T-helper 1 cell treated with Interleukin-12 subunit alpha and Interleukin-12 subunit beta and Interleukin-4 antibody, amounts not matched to agents 30 ng/mL and 1 ng/mL, for 36 hours (primary cell): ENCODE results near the gene DYNLT2B. TPM values are rescaled to one million over a fixed set of nuclear protein-coding genes. Genes with fewer than 3 reads are reported as not detected.
"Not testable (repeated sequence)": the region's sequence is repeated elsewhere in the genome, so short reads cannot be mapped to it uniquely, and the experiment has no call there.

Source experiments
- intact Hi-C: fragments of 100-400 bp; cut with micrococcal nuclease; formaldehyde crosslinking; loops from one replicate; pipeline ENCODE4 v1.15.1; 2024
- total RNA-seq: library from RNA; stranded (reverse); gene quantifications from 2 replicates; pipeline ENCODE4 v1.2.3, GENCODE V29; 2022

DYNLT2B gene
- total RNA-seq, 1 donor from 2014 or later, result 17.2 TPM

DNA sequence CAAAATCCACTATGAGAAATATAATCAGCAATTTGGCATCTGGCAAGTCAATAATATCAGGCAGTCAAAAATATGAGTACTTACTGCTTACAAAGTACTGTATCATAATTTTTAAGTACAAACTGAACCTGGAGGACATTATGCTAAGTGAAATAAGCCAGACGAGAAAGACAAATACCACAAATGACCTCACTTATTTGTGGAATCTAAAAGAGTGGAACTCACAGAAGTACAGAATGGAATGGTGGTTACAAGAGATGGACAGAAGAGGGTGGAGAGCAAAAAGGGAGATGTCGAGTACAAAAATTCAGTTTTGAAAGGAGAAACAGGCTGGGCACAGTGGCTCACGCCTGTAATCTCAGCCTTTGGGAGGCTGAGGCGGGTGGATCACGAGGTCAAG lies 42.9 kb downstream of the DYNLT2B start:
- intact Hi-C loops, result loop anchor here (1.0 to 10.0 kb wide), 5 partner anchors 56 to 1020 kb away; partner anchors contain the start of genes CEP19, DLG1, FBXO45 and PIGX

DNA sequence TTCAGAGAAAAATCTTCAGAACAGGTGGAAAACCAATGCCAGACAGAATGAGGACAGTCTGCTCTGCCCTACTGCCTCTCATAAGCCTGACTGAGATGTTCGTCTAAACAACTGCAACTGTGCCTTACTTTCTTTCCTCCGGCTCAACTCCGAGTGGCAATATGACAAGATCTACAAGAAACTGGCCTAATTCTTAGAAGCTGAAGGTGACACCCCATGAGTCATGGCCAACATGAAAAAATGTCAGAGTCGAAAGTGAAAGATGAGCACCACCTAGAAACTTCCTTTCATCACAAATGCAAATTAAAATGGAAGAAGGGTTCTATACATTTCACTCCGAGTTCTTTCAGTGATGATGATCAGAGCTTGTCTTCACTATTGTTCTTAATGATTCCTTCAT lies 43.5 kb downstream of the DYNLT2B start:
- intact Hi-C loops, result loop anchor here (1.0 to 10.0 kb wide), 9 partner anchors 13 to 1020 kb away; partner anchors contain the start of genes CEP19, DLG1, DYNLT2B and PCYT1A

DNA sequence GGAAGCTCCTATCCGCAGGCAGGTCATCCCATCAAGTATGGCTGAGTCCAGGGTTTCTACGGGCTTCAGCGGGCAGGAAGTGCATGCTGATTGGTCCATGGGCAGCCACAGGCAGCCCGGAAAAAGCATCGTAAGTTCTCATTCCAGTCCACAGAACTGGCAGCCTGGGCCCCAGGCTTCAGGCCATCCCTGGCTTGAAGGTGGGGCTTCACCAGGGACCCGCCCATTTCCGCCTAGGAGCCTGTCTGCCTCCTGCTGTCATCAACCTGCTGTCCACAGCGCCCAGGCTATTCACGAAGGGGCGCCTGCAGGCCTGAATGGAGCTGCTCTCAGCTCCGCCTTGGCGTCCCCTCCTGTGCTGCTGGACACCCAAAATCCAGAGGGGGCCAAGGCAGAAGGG lies 44.4 kb downstream of the DYNLT2B start:
- intact Hi-C loops, result loop anchor here (1.0 to 10.0 kb wide), 9 partner anchors 14 to 1021 kb away; partner anchors contain the start of genes CEP19, DLG1, DYNLT2B and PCYT1A

DNA sequence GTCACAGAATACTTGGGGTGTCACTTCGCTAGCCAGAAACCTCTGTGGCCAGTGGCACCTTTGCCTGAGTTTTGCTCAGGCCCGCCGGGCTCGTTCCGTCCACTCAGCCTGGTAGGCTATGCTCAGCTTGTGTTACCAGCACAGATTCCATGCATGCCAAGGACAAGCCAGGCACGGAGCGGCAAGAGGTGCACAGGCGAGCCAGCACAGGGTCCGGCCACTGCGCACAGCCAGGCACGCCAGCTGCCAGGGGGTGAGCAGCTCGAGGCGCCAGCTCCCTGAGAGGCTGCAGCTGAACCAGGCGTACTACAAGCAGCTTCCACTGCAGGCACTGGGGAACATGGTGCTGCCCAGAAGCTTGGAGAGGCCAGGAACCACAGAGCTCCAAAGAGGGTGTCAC lies 45.2 kb downstream of the DYNLT2B start:
- intact Hi-C loops, result loop anchor here (10.0 kb wide), 1 partner anchor 1022 kb away; the partner anchor contains the start of gene DLG1

DNA sequence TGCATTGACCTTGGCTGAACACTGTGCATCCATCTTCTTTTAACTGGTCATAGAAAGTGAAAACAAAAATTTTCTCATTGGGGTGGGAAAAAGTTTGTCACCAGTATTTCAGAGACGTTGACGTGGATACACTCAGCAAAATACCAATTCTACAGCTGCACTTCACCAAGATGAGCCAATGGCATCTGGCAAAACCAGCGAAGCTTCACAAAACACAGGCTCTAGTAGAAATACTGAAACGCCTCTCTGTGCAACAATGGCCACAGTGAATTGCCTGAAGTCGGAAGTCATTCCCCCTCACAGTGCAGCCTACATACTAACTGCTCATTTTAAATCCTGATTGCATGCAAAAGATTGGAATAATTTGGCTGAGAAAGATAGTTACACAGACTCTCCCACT lies 47.5 kb downstream of the DYNLT2B start:
- intact Hi-C loops, result loop anchor here (10.0 kb wide), 1 partner anchor 1024 kb away; the partner anchor contains the start of gene DLG1

DNA sequence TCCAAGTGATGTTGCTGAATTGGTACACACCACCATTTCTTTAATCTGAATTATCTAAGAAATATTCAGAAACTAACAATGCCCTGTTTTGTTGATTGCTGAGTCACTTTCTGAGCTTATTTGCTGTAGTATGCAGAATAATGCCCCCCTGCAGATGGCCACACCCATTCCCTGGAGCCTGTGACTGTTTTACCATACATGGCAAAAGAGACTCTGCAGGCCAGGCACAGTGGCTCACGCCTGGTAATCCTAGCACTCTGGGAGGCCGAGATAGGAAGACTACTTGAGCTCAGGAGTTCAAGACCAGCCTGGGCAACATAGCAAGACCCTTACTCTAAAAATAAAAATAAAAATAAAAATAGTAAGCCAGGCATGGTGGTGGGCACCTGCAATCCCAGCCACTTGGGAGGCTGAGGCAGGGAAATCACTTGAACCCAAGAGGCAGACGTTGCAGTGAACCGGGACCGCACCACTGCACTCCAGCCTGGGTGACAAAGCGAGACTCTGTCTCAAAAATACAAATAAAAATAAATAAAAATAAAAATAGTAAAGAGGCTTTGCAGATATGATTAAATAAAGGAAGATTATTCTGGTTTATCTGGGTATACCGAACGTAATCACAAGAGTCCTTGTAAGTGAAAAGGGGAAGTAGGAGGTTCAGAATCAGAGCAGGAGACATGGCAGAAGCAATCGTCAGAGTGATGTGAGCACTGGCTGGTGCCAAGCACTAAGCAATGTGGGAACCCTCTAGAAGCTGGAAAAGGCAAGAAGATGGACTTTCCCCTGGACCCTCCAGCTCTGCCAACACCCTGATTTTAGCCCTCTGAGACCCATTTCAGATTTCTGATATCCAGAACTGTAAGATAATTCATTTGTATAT lies 49.5 kb downstream of the DYNLT2B start:
- intact Hi-C loops, result no loop called here

DNA sequence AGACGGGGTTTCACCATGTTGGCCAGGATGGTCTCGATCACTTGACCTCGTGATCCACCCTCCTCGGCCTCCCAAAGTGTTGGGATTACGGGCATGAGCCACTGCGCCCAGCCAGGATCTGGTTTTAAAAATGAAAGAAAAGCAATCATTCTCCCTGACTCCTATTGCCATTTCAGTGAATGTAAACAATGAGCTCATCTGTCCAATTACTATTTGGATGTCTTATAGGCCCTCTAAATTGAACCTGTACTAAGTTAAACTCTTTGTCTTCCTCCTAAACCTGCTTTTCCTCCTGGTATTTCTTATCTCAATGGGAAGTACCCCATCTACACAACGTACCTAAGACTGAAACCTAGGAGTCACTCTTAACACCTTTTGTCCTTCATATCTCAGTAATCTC lies 54.2 kb downstream of the DYNLT2B start:
- intact Hi-C loops, result no loop called here

DNA sequence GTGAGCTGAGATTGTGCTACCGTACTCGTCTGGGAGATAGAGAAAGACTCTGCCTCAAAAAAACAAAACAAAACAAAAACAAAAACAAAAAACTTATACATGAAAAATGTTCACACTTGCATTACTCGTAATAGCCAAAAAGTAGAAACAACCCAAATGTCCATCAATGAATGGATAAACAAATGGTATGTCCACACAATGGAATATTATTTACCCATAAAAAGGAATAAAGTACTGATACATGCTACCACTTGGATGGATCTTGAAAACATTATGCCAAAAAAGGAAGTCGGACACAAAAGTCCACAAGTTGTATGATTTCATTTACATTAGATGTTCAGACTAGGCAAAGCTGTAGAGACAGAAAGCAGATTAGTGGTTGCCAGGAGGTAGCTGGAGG lies 57.3 kb downstream of the DYNLT2B start:
- intact Hi-C loops, result no loop called here

DNA sequence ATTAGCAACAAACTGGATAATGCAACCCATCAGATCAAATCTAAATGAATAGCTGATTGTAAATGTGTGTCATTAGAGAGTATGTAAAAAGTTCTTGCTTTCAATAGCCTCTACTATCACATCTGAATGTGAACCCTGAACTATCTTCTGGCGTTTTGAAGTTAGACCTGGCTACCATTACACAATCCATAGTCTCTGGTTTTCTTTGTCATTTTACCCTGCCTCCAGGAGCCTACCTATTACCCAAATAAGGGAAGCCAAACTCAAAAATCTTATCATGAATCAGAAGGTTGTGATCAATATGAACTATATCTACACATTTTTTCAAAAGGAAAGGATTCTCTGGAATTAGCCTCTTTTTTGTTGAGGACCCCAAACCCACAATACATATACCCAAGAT lies 62.3 kb downstream of the DYNLT2B start:
- intact Hi-C loops, result no loop called here

DNA sequence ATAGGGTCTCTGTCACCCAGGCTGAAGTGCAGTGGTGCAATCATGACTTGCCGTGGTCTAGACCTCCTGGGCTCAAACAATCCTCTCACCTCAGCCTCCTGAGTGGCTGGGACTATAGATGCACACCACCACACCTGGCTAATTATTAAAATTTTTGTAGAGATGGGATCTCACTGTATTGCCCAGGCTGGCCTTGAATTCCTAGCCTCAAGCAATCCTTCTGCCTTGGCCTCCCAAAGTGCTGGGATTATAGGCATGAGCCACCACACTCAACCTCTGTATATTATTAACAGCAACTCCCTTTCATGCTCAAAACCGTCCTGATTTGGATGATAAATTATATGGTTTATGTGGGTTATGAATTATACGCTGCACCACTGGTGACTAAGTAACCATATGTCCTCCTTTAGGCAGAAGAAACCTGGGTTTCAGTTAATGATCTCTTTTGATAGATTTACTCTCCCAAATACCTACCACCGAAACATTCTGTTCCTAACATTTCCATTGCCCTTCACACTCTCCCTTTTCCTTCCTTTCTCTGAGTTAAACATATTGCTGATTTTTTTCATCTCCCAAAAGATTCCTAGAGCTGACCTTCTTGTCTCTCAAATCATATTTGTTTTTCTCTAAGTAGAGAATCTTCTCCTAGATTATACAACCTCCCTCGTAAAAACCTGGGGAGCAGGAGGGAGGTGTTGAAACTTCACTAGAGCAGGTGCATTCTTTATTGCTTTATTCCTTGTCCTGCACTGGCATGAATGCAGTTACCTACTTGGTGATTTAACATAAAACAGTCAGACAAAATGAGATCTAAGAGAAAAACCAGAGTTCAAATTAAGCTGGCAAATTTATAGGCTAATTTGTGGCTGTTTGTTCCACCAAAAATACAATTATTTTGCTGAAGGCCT lies 63.4 kb downstream of the DYNLT2B start:
- intact Hi-C loops, result no loop called here

DNA sequence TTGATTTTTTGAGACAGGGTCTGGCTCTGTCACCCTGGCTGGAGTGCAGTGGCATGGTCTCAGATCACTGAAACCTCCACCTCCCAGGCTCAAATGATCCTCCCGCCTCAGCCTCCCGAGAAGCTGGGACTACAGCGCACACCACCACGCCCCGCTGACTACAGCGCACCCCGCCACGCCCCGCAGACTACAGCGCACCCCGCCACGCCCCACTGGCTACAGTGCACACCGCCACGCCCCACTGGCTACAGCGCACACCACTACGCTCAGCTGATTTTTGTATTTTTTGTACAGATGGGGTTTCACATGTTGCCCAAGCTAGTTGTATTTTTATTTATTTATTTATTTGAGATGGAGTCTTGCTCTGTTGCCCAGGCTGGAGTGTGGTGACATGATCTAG lies 66.1 kb downstream of the DYNLT2B start:
- intact Hi-C loops, result loop anchor here (2.0 kb wide), 1 partner anchor 433 kb away; no protein-coding TSS in a partner anchor

DNA sequence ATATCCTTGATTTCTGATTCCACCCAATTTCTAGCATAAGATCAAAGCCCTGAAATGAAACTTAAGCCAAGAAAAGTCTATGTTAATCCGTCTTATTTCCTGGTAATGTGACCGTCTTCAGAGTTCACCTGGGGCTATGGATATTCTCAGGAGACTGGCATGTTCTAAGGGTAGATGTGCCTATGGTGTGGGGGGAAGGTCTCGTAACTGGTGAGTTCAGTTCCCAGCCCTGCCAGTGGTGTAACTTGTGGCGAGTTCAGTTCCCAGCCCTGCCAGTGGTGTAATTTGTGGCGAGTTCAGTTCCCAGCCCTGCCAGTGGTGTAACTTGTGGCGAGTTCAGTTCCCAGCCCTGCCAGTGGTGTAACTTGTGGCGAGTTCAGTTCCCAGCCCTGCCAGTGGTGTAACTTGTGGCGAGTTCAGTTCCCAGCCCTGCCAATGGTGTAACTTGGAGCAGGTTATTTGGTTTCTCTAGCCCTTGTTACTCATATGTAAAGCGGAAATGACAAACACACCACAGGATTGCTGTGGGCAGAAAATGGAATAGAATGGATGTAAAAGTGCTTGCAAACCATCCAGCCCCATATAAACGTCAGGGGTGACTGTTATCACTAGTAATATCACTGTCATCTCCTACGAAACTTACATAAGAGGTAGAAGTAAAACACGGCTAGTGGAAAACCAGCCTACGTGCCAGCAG lies 71.3 kb downstream of the DYNLT2B start:
- intact Hi-C loops, result no loop called here

DNA sequence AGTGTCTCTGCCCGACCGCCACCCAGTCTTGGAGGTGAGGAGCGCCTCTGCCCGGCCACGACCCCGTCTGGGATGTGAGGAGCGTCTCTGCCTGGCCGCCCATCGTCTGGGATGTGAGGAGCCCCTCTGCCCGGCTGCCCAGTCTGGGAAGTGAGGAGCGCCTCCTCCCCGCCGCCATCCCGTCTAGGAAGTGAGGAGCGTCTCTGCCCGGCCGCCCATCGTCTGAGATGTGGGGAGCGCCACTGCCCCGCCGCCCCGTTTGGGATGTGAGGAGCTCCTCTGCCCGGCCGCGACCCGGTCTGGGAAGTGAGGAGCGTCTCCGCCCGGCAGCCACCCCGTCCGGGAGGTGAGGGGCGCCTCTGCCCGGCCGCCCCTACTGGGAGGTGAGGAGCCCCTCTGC lies 73.9 kb downstream of the DYNLT2B start:
- intact Hi-C loops, result not testable (repeated sequence)

DNA sequence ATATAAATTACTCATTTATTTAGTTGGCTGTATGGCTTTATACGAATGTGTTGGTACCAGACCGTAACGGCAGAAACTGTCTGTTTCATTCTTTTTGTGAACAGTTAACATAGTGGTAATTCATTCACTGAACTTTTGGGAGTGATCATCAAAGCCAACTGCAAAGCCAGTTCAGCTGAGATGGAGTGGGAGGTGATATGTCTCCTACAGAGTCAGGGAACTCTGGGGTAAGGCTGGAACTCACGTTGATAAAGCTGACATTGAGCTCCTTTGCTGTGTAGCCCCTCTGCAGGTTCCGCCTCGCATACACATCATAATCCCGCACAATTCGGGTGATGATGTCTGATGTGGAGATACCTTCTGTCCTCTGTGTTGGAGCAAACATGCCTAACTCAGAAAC lies 76.3 kb downstream of the DYNLT2B start:
- intact Hi-C loops, result no loop called here

Other genes starting within 250 kb of the DYNLT2B start
- gene TFRC, start 236.2 kb downstream of the DYNLT2B start, total RNA-seq, result 565 and 577 TPM in 2 replicates
- gene ZDHHC19, start 106.8 kb downstream of the DYNLT2B start, total RNA-seq, result not detected in 2 replicates
- not detected in 2 replicates for gene SLC51A, start 101.7 kb downstream of the DYNLT2B start, total RNA-seq
- 95.3 and 104 TPM in 2 replicates for gene PCYT1A, start 30.5 kb downstream of the DYNLT2B start, total RNA-seq
- not detected in 2 replicates for gene TM4SF19, start 20.1 kb upstream of the DYNLT2B start, total RNA-seq
- gene UBXN7, start 114.2 kb upstream of the DYNLT2B start, total RNA-seq, result 45.3 and 47.7 TPM in 2 replicates
- 31.1 and 32.2 TPM in 2 replicates for gene RNF168, start 185.5 kb upstream of the DYNLT2B start, total RNA-seq
- not detected in 2 replicates for gene SMCO1, start 197.1 kb upstream of the DYNLT2B start, total RNA-seq